HepG2 (cell line): Measurements from ENCODE around the gene BPHL. TPM values are rescaled to one million over a fixed set of nuclear protein-coding genes. Genes with fewer than 3 reads are reported as not detected.

Experiments used
- ATAD3A ChIP-seq: sonication (generic); formaldehyde crosslinking; IDR thresholded peaks from 2 replicates; pipeline ENCODE4 v1.4.0; 2020; ENCODE audit warnings: missing genetic modification reagents
- BRCA1 ChIP-seq: sonication (generic); formaldehyde crosslinking; IDR thresholded peaks from 2 replicates; pipeline ENCODE4 v1.4.0; 2020; ENCODE audit warnings: missing genetic modification reagents
- CREM ChIP-seq, 2 experiments: sonication (generic) in 1 of 2; formaldehyde crosslinking in 1 of 2; IDR thresholded peaks; 2 replicates each; pipeline versions ENCODE4 v1.4.0 to v1.6.1; 2016 to 2020; ENCODE audit warnings: antibody characterized with exemption in 1 of 2, mild to moderate bottlenecking in 1 of 2, missing genetic modification reagents in 1 of 2
- FOSL1 ChIP-seq: sonication (generic); formaldehyde crosslinking; IDR thresholded peaks from 2 replicates; pipeline ENCODE4 v1.9.0; 2021; ENCODE audit warnings: missing genetic modification reagents, borderline replicate concordance
- KDM2A ChIP-seq: sonication (generic); formaldehyde crosslinking; IDR thresholded peaks from 2 replicates; pipeline ENCODE4 v1.4.0; 2020; ENCODE audit warnings: low read depth, missing genetic modification reagents, borderline replicate concordance
- MAFK ChIP-seq, 2 experiments: IDR thresholded peaks in 1 of 2; conservative IDR thresholded peaks in 1 of 2; 2 replicates each; pipeline ENCODE4 v1.6.1; 2011; ENCODE audit warnings: improper control_type of control experiment in 2 of 2, low read length in 2 of 2
- MZF1 ChIP-seq: sonication (generic); formaldehyde crosslinking; IDR thresholded peaks from 2 replicates; pipeline ENCODE4 v1.8.1; 2023; ENCODE audit warnings: mild to moderate bottlenecking, missing genetic modification reagents, borderline replicate concordance
- RXRA ChIP-seq: sonication (generic); formaldehyde crosslinking; IDR thresholded peaks from 2 replicates; pipeline ENCODE4 v1.5.1; 2020; ENCODE audit warnings: missing genetic modification reagents
- ZNF138 ChIP-seq: sonication (generic); formaldehyde crosslinking; IDR thresholded peaks from 2 replicates; pipeline ENCODE4 v1.5.0; 2020; ENCODE audit warnings: mild to moderate bottlenecking, low read depth, missing genetic modification reagents
- ZNF33B ChIP-seq: sonication (generic); formaldehyde crosslinking; IDR thresholded peaks from 2 replicates; pipeline ENCODE4 v1.5.1; 2020; ENCODE audit warnings: mild to moderate bottlenecking, missing genetic modification reagents
- ZNF563 ChIP-seq: sonication (generic); formaldehyde crosslinking; IDR thresholded peaks from 2 replicates; pipeline ENCODE4 v1.8.0; 2022; ENCODE audit warnings: mild to moderate bottlenecking, moderate library complexity, missing genetic modification reagents
- ZNF678 ChIP-seq: sonication (generic); formaldehyde crosslinking; IDR thresholded peaks from 2 replicates; pipeline ENCODE4 v1.4.0; 2020; ENCODE audit warnings: mild to moderate bottlenecking, missing genetic modification reagents
- ZNF816 ChIP-seq: sonication (generic); formaldehyde crosslinking; IDR thresholded peaks from 2 replicates; pipeline ENCODE4 v1.8.0; 2022; ENCODE audit warnings: missing genetic modification reagents, mild to moderate bottlenecking, borderline replicate concordance
- polyA plus RNA-seq, 8 experiments: library from polyadenylated mRNA; depleted of rRNA in 3 of 8; stranded (reverse) in 7 of 8; unstranded in 1 of 8; fragments of >200 nt; fragmentation: Illumina TruSeq in 4 of 8; extraction: Trizol in 4 of 8; gene quantifications; 2 replicates each; pipeline versions ENCODE4 v1.2.1 to v1.2.3, GENCODE V29; 2011 to 2016; ENCODE audit warnings: low read depth in 4 of 8, missing spikeins in 1 of 8, mixed read lengths in 1 of 8; ENCODE audit not compliant: insufficient read depth in 1 of 8
- total RNA-seq, 5 experiments: library from RNA; depleted of rRNA; stranded (reverse); fragments of >200 nt; fragmentation: Illumina TruSeq; extraction: Trizol; gene quantifications; 2 replicates each; pipeline ENCODE4 v1.2.3, GENCODE V29; 2016; ENCODE audit warnings: low read depth in 1 of 5
- TF ChIP-seq, protein P1 (sequence below): sonication (generic); formaldehyde crosslinking; IDR thresholded peaks from 2 replicates; pipeline ENCODE4 v1.5.0; 2020; ENCODE audit warnings: missing genetic modification reagents
- TF ChIP-seq, protein P2 (sequence below): IDR thresholded peaks from 2 replicates; pipeline ENCODE4 v1.6.1; 2016; ENCODE audit warnings: low read depth, borderline replicate concordance
- TF ChIP-seq, protein P3 (sequence below): sonication (generic); formaldehyde crosslinking; conservative IDR thresholded peaks from 2 replicates; pipeline ENCODE4 v1.8.0; 2022; ENCODE audit warnings: missing genetic modification reagents
- TF ChIP-seq, protein P4 (sequence below): sonication (generic); formaldehyde crosslinking; IDR thresholded peaks from 2 replicates; pipeline ENCODE4 v1.4.0; 2020; ENCODE audit warnings: missing genetic modification reagents; ENCODE audit errors: not compliant biosample characterization
- TF ChIP-seq, protein P5 (sequence below): sonication (generic); formaldehyde crosslinking; IDR thresholded peaks from 2 replicates; pipeline ENCODE4 v1.4.0; 2020; ENCODE audit warnings: missing genetic modification reagents
- TF ChIP-seq, protein P6 (sequence below): IDR thresholded peaks from 2 replicates; pipeline ENCODE4 v1.6.1; 2016; ENCODE audit warnings: low read depth, control low read depth
- TF ChIP-seq, protein P7 (sequence below): sonication (generic); formaldehyde crosslinking; conservative IDR thresholded peaks from 2 replicates; pipeline ENCODE4 v1.8.0; 2022; ENCODE audit warnings: low read depth, missing genetic modification reagents

Gene BPHL
- total and polyA plus RNA-seq, 2 of the 13 experiments (the other 11 are each of a cell fraction or from before 2014, with no cell fraction given) = 37.8 to 39.5 TPM

DNA sequence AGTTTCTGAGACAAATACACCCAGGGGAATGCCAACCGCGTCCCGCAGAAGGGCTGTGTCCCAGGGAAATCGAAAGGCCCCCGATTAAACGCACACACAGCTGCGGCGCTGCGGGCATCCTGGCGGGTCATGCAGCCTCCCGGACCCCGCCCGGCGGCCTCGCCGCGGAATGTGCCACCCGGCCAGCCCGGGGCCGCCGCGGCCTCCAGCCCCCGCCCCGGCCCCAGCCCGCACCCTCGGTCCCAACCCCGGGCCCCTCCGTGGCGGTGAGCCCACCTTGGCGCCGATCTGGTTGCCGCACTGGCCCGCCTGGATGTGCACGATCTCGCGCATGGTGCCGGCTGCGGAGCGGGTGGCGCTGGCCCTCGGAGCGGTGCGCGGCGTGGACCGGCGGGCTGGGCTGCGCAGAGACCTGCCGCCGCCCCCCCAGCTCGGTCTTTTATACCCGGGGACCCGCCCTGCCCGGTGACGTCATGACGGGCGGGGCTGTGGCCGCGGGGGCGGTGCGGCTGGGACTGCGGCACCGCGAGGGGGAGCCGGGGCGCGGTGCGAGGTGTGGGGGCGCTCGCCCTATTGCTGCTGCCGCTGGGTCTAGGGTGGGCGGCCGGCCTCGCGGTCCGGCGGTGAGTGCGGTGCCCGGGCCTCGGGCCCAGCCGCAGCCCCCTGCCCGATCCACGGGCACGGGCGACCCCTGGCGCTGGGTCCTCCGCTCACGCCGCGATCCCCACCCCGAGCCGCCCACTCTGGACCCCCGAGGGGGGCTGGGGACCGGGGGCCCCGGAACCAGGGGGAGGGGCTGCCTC, 38.8 kb downstream of the BPHL start, which contains the start of gene TUBB2A (continued):
- TF ChIP-seq, protein P1, sequence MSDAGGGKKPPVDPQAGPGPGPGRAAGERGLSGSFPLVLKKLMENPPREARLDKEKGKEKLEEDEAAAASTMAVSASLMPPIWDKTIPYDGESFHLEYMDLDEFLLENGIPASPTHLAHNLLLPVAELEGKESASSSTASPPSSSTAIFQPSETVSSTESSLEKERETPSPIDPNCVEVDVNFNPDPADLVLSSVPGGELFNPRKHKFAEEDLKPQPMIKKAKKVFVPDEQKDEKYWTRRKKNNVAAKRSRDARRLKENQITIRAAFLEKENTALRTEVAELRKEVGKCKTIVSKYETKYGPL (CRISPR knock-in tag) = no peak
- TF ChIP-seq KDM2A (CRISPR knock-in tag) = peak; percentile 85
- TF ChIP-seq FOSL1 (CRISPR knock-in tag) = no peak
- TF ChIP-seq, protein P2, sequence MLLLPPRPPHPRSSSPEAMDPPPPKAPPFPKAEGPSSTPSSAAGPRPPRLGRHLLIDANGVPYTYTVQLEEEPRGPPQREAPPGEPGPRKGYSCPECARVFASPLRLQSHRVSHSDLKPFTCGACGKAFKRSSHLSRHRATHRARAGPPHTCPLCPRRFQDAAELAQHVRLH (CRISPR knock-in tag) = peak; percentile 81; the same call in 1 of the 2 replicates
- TF ChIP-seq, protein P3, sequence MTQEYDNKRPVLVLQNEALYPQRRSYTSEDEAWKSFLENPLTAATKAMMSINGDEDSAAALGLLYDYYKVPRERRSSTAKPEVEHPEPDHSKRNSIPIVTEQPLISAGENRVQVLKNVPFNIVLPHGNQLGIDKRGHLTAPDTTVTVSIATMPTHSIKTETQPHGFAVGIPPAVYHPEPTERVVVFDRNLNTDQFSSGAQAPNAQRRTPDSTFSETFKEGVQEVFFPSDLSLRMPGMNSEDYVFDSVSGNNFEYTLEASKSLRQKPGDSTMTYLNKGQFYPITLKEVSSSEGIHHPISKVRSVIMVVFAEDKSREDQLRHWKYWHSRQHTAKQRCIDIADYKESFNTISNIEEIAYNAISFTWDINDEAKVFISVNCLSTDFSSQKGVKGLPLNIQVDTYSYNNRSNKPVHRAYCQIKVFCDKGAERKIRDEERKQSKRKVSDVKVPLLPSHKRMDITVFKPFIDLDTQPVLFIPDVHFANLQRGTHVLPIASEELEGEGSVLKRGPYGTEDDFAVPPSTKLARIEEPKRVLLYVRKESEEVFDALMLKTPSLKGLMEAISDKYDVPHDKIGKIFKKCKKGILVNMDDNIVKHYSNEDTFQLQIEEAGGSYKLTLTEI (CRISPR knock-in tag) = no peak
- peak; percentile 77; the same call in 1 of the 2 replicates for TF ChIP-seq ZNF563 (CRISPR knock-in tag)
- TF ChIP-seq, protein P4, sequence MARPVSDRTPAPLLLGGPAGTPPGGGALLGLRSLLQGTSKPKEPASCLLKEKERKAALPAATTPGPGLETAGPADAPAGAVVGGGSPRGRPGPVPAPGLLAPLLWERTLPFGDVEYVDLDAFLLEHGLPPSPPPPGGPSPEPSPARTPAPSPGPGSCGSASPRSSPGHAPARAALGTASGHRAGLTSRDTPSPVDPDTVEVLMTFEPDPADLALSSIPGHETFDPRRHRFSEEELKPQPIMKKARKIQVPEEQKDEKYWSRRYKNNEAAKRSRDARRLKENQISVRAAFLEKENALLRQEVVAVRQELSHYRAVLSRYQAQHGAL (CRISPR knock-in tag) = no peak
- no peak for TF ChIP-seq ATAD3A (CRISPR knock-in tag)
- TF ChIP-seq RXRA = no peak
- TF ChIP-seq ZNF33B = no peak; the same call in 1 of the 2 replicates
- TF ChIP-seq ZNF678 = no peak; the same call in 1 of the 2 replicates
- TF ChIP-seq CREM (IDR thresholded peaks at IDR 0.05) = no peak
- peak; percentile 50; the same call in 1 of the 2 replicates for TF ChIP-seq CREM (CRISPR knock-in tag; IDR thresholded peaks at IDR 0.05)
- TF ChIP-seq ZNF138 (CRISPR knock-in tag) = 0 out of 2 replicates have a peak, but pooled peaks have one; percentile 57
- TF ChIP-seq, protein P5, sequence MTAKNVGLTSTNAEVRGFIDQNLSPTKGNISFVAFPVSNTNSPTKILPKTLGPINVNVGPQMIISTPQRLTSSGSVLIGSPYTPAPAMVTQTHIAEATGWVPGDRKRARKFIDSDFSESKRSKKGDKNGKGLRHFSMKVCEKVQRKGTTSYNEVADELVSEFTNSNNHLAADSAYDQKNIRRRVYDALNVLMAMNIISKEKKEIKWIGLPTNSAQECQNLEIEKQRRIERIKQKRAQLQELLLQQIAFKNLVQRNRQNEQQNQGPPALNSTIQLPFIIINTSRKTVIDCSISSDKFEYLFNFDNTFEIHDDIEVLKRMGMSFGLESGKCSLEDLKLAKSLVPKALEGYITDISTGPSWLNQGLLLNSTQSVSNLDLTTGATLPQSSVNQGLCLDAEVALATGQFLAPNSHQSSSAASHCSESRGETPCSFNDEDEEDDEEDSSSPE (CRISPR knock-in tag) = peak; percentile 65
- TF ChIP-seq BRCA1 (CRISPR knock-in tag) = peak; percentile 50; the same call in 1 of the 2 replicates
- peak; percentile 30; the same call in 1 of the 2 replicates for TF ChIP-seq ZNF816 (CRISPR knock-in tag)
- TF ChIP-seq MAFK (conservative IDR thresholded peaks at IDR 0.05 in 1 of 2, IDR thresholded peaks at IDR 0.05 in 1 of 2; ENCODE audit: low read length in 2 of 2) = no peak
- TF ChIP-seq MZF1 (CRISPR knock-in tag) = no peak
- TF ChIP-seq, protein P6, sequence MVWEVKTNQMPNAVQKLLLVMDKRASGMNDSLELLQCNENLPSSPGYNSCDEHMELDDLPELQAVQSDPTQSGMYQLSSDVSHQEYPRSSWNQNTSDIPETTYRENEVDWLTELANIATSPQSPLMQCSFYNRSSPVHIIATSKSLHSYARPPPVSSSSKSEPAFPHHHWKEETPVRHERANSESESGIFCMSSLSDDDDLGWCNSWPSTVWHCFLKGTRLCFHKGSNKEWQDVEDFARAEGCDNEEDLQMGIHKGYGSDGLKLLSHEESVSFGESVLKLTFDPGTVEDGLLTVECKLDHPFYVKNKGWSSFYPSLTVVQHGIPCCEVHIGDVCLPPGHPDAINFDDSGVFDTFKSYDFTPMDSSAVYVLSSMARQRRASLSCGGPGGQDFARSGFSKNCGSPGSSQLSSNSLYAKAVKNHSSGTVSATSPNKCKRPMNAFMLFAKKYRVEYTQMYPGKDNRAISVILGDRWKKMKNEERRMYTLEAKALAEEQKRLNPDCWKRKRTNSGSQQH (CRISPR knock-in tag) = 0 out of 2 replicates have a peak, but pooled peaks have one; percentile 48
- TF ChIP-seq, protein P7, sequence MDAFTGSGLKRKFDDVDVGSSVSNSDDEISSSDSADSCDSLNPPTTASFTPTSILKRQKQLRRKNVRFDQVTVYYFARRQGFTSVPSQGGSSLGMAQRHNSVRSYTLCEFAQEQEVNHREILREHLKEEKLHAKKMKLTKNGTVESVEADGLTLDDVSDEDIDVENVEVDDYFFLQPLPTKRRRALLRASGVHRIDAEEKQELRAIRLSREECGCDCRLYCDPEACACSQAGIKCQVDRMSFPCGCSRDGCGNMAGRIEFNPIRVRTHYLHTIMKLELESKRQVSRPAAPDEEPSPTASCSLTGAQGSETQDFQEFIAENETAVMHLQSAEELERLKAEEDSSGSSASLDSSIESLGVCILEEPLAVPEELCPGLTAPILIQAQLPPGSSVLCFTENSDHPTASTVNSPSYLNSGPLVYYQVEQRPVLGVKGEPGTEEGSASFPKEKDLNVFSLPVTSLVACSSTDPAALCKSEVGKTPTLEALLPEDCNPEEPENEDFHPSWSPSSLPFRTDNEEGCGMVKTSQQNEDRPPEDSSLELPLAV (CRISPR knock-in tag) = peak; percentile 38; the same call in 1 of the 2 replicates
